Skeletal muscle tissue (tissue), 4 donors: Measurements from ENCODE around the gene CYTH3. TPM values are rescaled to one million over a fixed set of nuclear protein-coding genes. Genes with fewer than 3 reads are reported as not detected.

Experiments used
- H3K27ac ChIP-seq: one replicate; pipeline ENCODE4 v1.7.0; 2013; ENCODE audit warnings: mild to moderate bottlenecking, low read depth, low read length, inconsistent platforms
- H3K27me3 ChIP-seq, 3 donors: one replicate each; pipeline ENCODE4 v1.7.0; 2013; ENCODE audit warnings: low read length in 3 of 3; ENCODE audit not compliant: control insufficient read depth in 3 of 3, insufficient read depth in 3 of 3
- H3K36me3 ChIP-seq, 3 donors: one replicate each; pipeline ENCODE4 v1.7.0; 2013; ENCODE audit warnings: low read length in 3 of 3; ENCODE audit not compliant: control insufficient read depth in 3 of 3, insufficient read depth in 3 of 3
- H3K4me1 ChIP-seq, 3 donors: one replicate each; pipeline ENCODE4 v1.7.0; 2013; ENCODE audit warnings: low read length in 3 of 3, mild to moderate bottlenecking in 3 of 3; ENCODE audit not compliant: control insufficient read depth in 3 of 3, insufficient read depth in 3 of 3
- H3K4me3 ChIP-seq, 3 donors: one replicate each; pipeline ENCODE4 v1.7.0; 2013; ENCODE audit warnings: low read length in 3 of 3
- H3K9ac ChIP-seq, 3 donors: one replicate each; pipeline ENCODE4 v1.7.0; 2013; ENCODE audit warnings: low read length in 3 of 3, mild to moderate bottlenecking in 3 of 3, moderate library complexity in 2 of 3, low read depth in 1 of 3
- H3K9me3 ChIP-seq, 3 donors: one replicate each; pipeline ENCODE4 v1.7.0; 2013; ENCODE audit warnings: low read length in 3 of 3; ENCODE audit not compliant: control insufficient read depth in 3 of 3
- total RNA-seq: library from RNA; depleted of rRNA; stranded (reverse); fragments of >200 nt; gene quantifications from one replicate; pipeline ENCODE4 v1.2.3, GENCODE V29; 2014
- donor health status: Osteomylitis.

Gene CYTH3
- total RNA-seq, 1 donor from 2014 or later, result 19.3 TPM

GRCh38 chr7:6271694-6272440 is 557 bp downstream of the CYTH3 start:
- H3K27ac ChIP-seq, result peak overlapping the region; percentile 6
- H3K27me3 ChIP-seq, result no peaks in the 10 kb centered on the region
- no peaks in the 10 kb centered on the region for H3K36me3 ChIP-seq
- peak overlapping the region; percentile 75 to 89 (median 85) for H3K9ac ChIP-seq
- peaks cover 27 to 32% (median 32%) of the 10 kb centered on the region in 3 donors for H3K4me1 ChIP-seq
- H3K4me3 ChIP-seq, result peak overlapping the region; percentile 71 to 91 (median 88)
- H3K9me3 ChIP-seq, result no peaks in the 10 kb centered on the region

GRCh38 chr7:6271060-6271658 is 1.3 kb downstream of the CYTH3 start:
- no peaks in the 10 kb centered on the region for H3K27me3 ChIP-seq
- peaks cover 30 to 32% (median 32%) of the 10 kb centered on the region in 3 donors for H3K4me1 ChIP-seq

GRCh38 chr7:6269527-6269926 is 2.9 kb downstream of the CYTH3 start:
- Histone ChIP-seq H3K9me3 (no peaks in the 10 kb centered on the region), H3K4me3 (no peak overlapping the region), H3K36me3 (no peaks in the 10 kb centered on the region), H3K27ac (no peak overlapping the region), H3K9ac (no peak overlapping the region), H3K4me1 (peaks cover 30 to 34% (median 32%) of the 10 kb centered on the region in 3 donors), H3K27me3 (no peaks in the 10 kb centered on the region)

More at GRCh38 chr7:6271060-6271658, 1.3 kb downstream of the CYTH3 start:
- peak overlapping the region; percentile 6 for H3K27ac ChIP-seq
- H3K36me3 ChIP-seq, result no peaks in the 10 kb centered on the region
- peak overlapping the region; percentile 71 to 91 (median 88) for H3K4me3 ChIP-seq
- no peaks in the 10 kb centered on the region for H3K9me3 ChIP-seq
- H3K9ac ChIP-seq, result peak overlapping the region; percentile 75 to 89 (median 85)

GRCh38 chr7:6268907-6269306 is 3.5 kb downstream of the CYTH3 start:
- Histone ChIP-seq H3K36me3 (no peaks in the 10 kb centered on the region), H3K27me3 (no peaks in the 10 kb centered on the region), H3K27ac (no peak overlapping the region), H3K9ac (no peak overlapping the region), H3K9me3 (no peaks in the 10 kb centered on the region), H3K4me3 (no peak overlapping the region), H3K4me1 (peaks cover 30 to 34% (median 32%) of the 10 kb centered on the region in 3 donors)

GRCh38 chr7:6268023-6268900 is 4.2 kb downstream of the CYTH3 start:
- no peaks in the 10 kb centered on the region for H3K27me3 ChIP-seq
- H3K9me3 ChIP-seq, result no peaks in the 10 kb centered on the region
- H3K4me3 ChIP-seq, result no peak overlapping the region
- H3K27ac ChIP-seq, result no peak overlapping the region
- H3K36me3 ChIP-seq, result no peaks in the 10 kb centered on the region
- peaks cover 28 to 35% (median 30%) of the 10 kb centered on the region in 3 donors for H3K4me1 ChIP-seq
- H3K9ac ChIP-seq, result no peak overlapping the region

- Histone ChIP-seq H3K4me3 (no peak overlapping the region), H3K4me1 (peaks cover 26 to 35% (median 34%) of the 10 kb centered on the region in 3 donors)
Measured at GRCh38 chr7:6266699-6267098, 5.7 kb downstream of the CYTH3 start.

GRCh38 chr7:6262221-6262620 is 10.2 kb downstream of the CYTH3 start:
- H3K36me3 ChIP-seq, result no peaks in the 10 kb centered on the region
- H3K27ac ChIP-seq, result no peak overlapping the region
- no peaks in the 10 kb centered on the region for H3K27me3 ChIP-seq
- H3K4me1 ChIP-seq, result peaks cover 19 to 40% (median 34%) of the 10 kb centered on the region in 3 donors
- no peaks in the 10 kb centered on the region for H3K9me3 ChIP-seq
- H3K9ac ChIP-seq, result no peak overlapping the region
- H3K4me3 ChIP-seq, result no peak overlapping the region

More at GRCh38 chr7:6266699-6267098, 5.7 kb downstream of the CYTH3 start:
- no peaks in the 10 kb centered on the region for H3K27me3 ChIP-seq
- H3K36me3 ChIP-seq, result no peaks in the 10 kb centered on the region
- H3K9ac ChIP-seq, result no peak overlapping the region
- no peaks in the 10 kb centered on the region for H3K9me3 ChIP-seq
- no peak overlapping the region for H3K27ac ChIP-seq

GRCh38 chr7:6261699-6262098 is 10.7 kb downstream of the CYTH3 start:
- no peaks in the 10 kb centered on the region for H3K36me3 ChIP-seq
- H3K9ac ChIP-seq, result no peak overlapping the region
- no peaks in the 10 kb centered on the region for H3K27me3 ChIP-seq
- H3K27ac ChIP-seq, result peak overlapping the region; percentile 56
- peaks cover 23 to 44% (median 39%) of the 10 kb centered on the region in 3 donors for H3K4me1 ChIP-seq
- H3K4me3 ChIP-seq, result no peak overlapping the region
- H3K9me3 ChIP-seq, result no peaks in the 10 kb centered on the region

GRCh38 chr7:6260291-6261187 is 11.9 kb downstream of the CYTH3 start:
- Histone ChIP-seq H3K4me1 (peaks cover 30 to 52% (median 44%) of the 10 kb centered on the region in 3 donors), H3K4me3 (peak overlapping the region in 1 of 3 donors; percentile 6), H3K9ac (no peak overlapping the region), H3K36me3 (no peaks in the 10 kb centered on the region), H3K27ac (peak overlapping the region; percentile 56), H3K27me3 (no peaks in the 10 kb centered on the region), H3K9me3 (no peaks in the 10 kb centered on the region)
